HL-60/S4 treated with retinoic acid at 250 ng/mL for 4 days and 3 days (cell line): Measurements from ENCODE around the gene STAT5B.
"Not testable (repeated sequence)": the region's sequence is repeated elsewhere in the genome, so short reads cannot be mapped to it uniquely, and the experiment has no call there.

ENCODE experiments used
- in situ Hi-C: fragments of 300-500 bp; cut with MboI; formaldehyde crosslinking; loops from 2 replicates; pipeline ENCODE4 v1.7.0; 2022; ENCODE audit warnings: low sequenced_read_pairs

Gene STAT5B

GRCh38 chr17:42276359-42276608 is at the start of gene STAT5B:
TSS of gene STAT5B (minus strand) at chr17:42276391. CDS start at chr17:42232127, 44,264 bp downstream.
- in situ Hi-C loops, result no loop called here

GRCh38 chr17:42325026-42325425 is 48.8 kb upstream of the STAT5B start:
- in situ Hi-C loops, result loop anchor here (10.0 kb wide), 1 partner anchor 200 kb away; no protein-coding TSS in a partner anchor

- in situ Hi-C loops, result loop anchor here (5.0 to 10.0 kb wide), 2 partner anchors 79 to 201 kb away; no protein-coding TSS in a partner anchor
Measured at GRCh38 chr17:42323268-42323773, 47.1 kb upstream of the STAT5B start.

GRCh38 chr17:42322382-42323267 is 46.4 kb upstream of the STAT5B start:
- in situ Hi-C loops, result loop anchor here (5.0 to 10.0 kb wide), 2 partner anchors 80 to 202 kb away; no protein-coding TSS in a partner anchor

- in situ Hi-C loops, result loop anchor here (5.0 to 10.0 kb wide), 2 partner anchors 81 to 203 kb away; no protein-coding TSS in a partner anchor
Measured at GRCh38 chr17:42321555-42321954, 45.4 kb upstream of the STAT5B start.

- in situ Hi-C loops, result not testable (repeated sequence)
Measured at GRCh38 chr17:42317967-42318366, 41.8 kb upstream of the STAT5B start.

GRCh38 chr17:42317266-42317845 is 41.2 kb upstream of the STAT5B start:
- in situ Hi-C loops, result no loop called here

- in situ Hi-C loops, result no loop called here
Measured at GRCh38 chr17:42316755-42317154, 40.6 kb upstream of the STAT5B start.

GRCh38 chr17:42315402-42316156 is 39.4 kb upstream of the STAT5B start:
- in situ Hi-C loops, result no loop called here

- in situ Hi-C loops, result no loop called here
Measured at GRCh38 chr17:42313773-42314566, 37.8 kb upstream of the STAT5B start.

- in situ Hi-C loops, result no loop called here
Measured at GRCh38 chr17:42313389-42313772, 37.2 kb upstream of the STAT5B start.

- in situ Hi-C loops, result no loop called here
Measured at GRCh38 chr17:42312285-42313130, 36.3 kb upstream of the STAT5B start.

- in situ Hi-C loops, result no loop called here
Measured at GRCh38 chr17:42312035-42312284, 35.8 kb upstream of the STAT5B start.

GRCh38 chr17:42311240-42312034 is 35.2 kb upstream of the STAT5B start:
- in situ Hi-C loops, result no loop called here

GRCh38 chr17:42310787-42311215 is 34.6 kb upstream of the STAT5B start:
- in situ Hi-C loops, result no loop called here

GRCh38 chr17:42309986-42310786 is 34.0 kb upstream of the STAT5B start:
- in situ Hi-C loops, result no loop called here

GRCh38 chr17:42309142-42309541 is 33.0 kb upstream of the STAT5B start:
- in situ Hi-C loops, result no loop called here

GRCh38 chr17:42308446-42308845 is 32.3 kb upstream of the STAT5B start:
- in situ Hi-C loops, result no loop called here
